Measurements from ENCODE around the gene ATP8B4.
A peak's percentile ranks its signal among the peaks of the same experiment; 100 is the strongest.

Gene ATP8B4

DNA sequence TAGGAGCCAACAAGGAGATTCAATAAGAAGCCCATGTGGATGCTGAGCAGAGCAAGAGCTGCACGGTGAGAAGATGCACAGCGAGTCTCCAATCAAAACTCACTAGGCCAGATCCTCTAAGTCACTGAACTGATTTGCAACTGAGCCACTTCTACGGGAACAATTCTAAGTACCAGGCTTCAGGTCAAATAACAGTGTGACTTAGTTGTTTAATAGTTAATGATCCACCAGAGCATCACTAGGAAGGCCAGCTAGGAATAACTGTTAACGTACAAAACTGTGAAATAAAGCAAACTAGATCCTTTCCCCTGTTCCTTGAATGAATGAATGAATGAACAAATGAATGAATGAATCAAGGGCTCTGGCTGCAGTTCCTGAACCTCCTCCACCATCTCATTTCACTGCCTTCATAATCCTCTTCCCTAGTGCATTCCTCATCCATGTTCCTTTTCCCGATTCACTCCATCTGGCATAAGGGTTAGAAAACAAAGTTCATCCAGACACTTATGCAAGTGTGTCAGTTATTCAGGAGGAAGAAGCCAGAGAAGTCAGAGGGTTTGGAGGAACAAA, 59.7 kb downstream of the ATP8B4 start:
- no peak for DNase-seq

DNA sequence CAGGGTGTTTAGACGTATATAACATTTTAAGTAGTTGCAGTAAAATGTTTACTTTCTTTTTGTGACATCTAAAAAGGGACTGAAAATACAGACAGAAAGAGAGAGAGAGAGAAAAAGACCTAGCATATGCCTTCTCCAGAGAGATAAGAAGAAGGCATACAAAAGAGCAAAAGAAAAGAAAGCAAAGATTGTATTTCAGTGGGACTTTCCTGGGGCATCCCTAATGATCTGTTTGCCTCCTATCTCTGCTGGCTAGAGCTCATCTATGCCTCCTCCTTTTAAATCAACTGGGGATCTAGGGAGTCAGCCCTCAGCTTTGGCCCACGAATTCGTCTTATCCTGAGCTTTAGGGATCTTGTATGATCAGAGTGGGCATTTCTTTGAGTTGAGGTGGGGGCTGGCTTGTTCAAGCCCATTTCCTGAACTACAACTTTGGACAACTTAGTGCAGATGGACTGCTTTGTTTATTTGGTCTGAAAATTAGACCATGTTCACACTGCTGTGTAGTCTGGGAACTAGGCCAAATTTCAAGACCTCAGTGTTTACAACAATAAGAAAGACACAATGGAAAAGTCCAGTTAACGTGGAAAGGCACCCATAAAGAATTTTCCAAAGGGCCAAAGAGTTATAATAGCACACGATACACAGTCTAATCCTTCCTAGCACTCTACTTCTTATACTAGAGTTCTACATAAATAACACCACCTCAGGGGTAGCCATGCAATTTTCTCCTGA, 61.0 kb downstream of the ATP8B4 start:
- no peak for DNase-seq

DNA sequence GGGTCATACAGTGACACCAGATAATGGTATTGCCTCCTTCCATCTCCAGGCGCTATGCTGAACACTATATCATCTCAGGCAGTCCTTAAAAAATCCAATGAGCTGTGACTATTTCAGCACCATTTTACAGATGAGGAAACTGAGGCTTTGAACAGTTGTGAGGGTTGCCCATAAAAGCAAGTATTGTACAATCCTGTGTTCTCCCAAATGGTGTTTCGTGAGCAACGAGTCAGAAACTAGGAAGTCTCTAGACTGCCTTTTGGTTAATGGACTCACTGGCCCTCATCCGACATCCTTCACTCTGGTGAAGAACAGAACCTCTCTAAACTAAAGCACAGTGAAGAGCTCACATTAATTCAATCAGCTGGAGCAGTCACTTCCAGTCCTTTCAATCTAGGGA, 61.8 kb downstream of the ATP8B4 start:
- DNase-seq = no peak

DNA sequence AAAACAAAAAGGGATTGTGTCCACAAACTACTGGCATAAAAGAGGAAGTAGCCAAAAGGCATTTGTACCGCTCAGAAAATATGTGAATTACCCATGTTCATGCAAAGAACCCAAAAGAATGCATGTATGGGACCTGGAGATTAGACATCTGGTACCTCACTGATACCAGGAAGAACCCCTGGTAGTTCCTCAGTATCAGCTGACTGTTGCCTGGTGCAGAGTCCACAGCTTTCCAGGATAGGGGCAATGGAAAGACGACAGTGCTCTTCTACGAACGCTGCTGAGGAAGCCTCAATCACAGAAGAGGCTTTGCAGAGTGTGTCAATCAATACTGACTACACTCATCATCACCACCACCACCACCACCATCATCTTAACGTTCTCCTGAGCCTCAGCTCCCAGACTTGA, 63.3 kb downstream of the ATP8B4 start:
- DNase-seq = no peak

DNA sequence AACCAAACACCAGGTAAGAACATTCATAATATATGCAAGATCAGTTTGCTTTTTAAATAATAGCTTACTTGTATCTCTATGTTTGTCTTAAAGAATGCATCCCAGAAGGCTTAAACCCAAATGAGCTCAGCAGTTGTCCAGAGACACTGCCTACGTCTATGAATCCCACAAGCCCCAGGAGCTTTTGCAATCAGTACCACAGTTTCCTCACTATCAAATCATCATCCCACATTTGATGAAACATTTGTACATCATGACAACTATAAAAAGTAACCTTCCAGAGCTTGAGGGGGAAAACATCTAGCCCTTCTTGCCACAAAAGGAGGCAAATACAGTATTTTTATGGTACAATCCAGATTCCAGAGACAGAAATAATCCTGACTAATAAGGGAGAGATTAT, 63.7 kb downstream of the ATP8B4 start:
- DNase-seq = no peak

DNA sequence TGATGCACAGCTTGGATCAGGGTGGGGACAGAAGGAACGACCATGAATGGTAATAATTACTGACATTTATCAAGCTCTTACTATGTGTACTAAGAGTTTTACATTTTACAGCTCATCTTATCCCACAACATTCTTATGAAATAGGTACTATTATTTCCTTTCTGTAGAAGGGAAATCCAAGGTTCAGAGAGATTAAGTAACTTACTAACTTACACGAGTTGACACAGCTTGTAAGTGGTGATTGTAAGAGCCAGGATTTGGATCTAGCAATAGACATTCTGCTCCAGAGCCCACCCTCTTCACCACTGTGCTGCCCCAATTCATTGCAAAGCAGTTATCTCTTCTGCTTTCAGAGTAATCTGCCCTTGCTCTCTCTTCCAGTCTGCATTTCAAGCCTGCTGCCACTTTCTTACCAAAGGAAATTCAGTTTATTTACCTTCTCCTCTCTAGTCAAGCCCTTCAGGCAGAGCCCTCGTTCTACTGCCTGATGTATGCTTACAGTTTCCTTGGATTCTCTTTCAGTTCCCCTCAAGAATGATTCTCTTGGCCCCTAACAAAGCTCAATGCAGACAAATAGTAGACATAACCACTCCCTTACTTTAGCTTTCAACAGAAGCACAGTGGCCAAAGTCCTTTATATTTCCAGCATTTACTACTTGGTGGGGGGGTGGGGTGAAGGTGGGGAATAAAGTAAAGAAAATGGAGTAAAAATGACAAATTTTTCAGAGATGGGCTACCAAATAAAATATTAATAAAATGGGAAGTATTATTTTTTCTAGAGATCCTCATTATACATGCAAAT, 65.8 kb downstream of the ATP8B4 start:
- DNase-seq = no peak

DNA sequence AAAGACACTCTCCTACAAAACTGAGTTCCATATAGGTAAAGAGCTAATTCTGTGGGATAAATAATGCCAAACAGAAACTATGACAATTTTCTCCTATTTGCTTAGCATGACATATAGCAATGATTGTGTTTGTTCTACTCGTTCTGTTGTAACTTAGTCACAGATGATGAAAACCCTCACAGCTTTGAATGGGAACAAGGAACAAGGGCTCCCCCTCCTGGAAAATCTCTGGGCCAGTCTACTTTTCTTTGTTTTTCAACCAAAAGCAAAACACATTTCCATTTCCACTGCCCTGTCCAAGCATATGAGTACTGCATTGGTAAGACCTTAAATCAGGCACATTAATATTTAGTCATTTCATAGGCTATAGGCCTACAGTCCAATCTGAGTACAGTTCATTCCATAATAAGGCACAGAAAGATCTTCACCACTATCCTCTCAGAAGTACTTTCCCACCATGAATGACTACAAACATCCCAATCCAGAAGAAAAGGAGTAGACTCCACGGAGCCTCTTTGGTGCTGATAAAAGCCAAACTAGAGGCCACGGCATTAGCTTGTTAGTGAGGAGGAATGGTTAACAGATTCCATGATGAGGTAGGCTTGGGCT, 67.1 kb downstream of the ATP8B4 start:
- DNase-seq = no peak

DNA sequence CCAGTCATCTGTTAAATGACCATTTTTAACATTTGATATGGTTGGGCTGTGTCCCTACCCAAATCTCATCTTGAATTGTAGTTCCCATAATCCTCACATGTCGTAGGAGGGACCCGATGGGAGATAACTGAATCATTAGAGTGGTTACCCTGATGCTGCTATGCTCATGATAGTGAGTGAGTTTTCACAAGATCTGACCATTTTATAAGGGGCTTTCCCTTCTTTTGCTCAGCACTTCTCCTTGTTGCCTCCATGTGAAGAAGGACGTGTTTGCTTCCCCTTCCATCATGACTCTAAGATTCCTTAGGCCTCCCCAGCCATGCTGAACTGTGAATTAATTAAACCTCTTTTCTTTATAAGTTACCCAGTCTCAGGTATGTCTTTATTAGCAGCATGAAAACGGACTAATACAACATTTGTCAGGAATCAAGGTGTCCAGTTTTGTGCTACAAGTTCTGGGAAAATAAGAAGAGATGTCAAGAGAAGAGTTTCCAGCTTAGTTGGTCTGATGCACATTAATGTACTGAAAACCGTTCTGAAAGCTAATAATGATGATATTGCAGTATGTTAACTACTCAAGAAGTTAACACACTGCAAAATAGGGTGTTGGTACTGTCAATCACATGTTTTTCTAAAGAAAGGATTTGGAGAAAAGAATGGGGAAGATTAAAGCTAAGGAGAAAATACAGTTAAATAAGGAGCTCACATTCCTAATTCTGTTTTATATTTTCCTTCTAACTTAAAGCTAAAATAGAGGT, 67.9 kb downstream of the ATP8B4 start:
- no peak for DNase-seq

DNA sequence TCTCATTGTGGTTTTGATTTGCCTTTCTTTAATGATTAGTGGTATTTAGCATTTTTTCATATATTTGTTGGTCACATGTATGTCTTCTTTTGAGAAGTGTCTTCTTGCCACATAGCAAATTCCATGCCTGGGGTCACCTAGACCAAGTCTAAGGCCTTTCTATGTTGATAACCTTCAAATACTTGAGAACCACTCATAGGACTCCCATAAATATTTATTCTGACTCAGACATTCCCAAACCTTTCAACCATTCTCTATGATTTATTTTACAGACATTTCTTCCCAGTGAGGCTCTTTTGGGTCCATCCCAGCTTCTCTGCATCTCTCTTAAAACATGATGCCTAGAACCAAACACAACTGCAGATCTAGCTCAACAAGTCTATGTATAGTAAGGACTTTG, 69.2 kb downstream of the ATP8B4 start:
- no peak for DNase-seq

DNA sequence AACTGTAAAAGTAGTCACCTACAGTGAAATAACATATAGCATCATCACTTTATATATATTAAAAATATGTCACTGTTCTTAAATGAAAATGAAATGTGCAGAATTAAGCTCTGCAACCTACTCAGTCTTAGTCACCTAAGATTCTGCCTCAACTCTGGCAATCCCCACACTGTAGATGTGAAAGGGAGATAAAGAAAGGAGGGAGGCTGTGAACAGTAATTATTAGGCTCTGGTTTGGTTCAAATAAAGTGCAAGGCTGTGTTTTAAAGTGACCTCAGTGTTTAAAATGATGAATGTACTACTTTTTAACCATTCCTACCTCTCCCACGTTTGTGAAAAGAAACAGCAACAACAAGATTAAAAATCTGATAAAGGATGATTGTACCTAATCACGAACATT, 72.2 kb downstream of the ATP8B4 start:
- no peak for DNase-seq

DNA sequence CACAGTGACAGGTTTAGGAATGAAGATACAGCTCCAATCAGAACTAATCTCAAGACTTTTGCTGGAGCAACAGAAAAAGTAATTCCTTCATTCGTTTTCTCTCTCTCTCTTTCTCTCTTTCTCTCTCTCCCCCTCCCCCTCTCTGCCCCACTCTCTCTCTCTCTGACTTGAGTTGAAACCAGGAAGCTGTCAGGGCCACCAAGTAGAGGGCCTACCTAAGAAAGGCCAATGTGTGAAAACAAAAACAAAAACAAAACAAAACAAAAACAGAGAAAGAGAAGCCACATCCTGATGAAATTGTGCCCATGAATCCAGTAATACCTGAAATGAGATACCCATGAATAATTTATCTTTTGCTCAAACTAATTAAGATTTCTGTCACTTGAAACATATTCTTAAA, 72.9 kb downstream of the ATP8B4 start:
- DNase-seq = no peak

DNA sequence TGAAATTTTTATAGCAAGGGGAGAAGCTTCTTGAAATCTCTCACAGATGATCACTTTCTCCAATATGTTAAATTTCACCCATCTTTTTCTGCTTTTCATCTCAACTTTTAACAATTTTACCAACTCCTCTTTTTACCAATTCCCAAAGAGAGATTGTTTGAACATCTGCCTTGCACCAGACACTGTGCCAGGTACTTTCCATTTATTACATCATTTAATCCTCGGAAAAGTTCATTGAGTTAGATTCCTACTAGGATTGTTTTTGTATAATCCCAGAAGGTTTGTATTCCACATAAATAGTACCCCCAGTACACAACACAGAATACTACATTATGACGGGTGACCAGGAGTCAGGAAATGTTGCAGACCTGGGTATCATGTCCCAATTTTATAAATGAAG, 74.1 kb downstream of the ATP8B4 start:
- no peak for DNase-seq

DNA sequence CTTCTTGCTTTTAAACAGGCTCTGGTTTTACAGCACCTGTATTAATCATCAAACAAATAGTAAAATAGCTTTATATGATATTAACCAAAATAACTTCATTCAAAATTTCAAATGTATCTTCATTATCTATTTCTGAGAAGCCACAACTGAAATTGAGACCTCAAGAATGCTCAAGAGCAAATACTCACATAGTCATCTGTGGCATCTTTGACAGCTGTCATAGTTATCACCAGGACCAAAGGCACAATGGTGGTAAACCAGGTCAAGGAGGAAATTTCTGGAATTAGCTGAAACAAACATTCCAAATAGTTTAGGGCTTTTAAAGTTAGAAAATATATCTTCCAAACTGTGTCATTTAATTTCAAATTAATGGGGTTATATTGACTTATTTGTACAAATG, 74.6 kb downstream of the ATP8B4 start:
- DNase-seq = no peak

DNA sequence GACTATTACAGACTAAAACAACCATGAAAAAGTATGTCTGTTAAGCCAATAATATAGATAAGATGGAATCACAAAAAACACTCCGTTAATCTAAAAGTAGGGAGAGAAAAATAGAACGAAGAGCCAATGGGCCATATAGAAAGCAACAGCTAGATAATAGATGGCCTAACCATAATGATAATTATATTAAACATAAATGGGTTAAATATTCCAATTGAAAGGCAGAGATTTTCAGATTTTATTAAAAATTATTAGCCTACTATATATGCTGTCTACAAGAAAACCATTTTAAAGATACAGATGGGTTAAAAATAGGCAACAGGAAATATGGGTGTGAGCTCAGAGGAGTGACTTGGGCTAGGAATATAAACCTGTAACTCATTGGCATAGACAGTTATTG, 76.3 kb downstream of the ATP8B4 start:
- no peak for DNase-seq

DNA sequence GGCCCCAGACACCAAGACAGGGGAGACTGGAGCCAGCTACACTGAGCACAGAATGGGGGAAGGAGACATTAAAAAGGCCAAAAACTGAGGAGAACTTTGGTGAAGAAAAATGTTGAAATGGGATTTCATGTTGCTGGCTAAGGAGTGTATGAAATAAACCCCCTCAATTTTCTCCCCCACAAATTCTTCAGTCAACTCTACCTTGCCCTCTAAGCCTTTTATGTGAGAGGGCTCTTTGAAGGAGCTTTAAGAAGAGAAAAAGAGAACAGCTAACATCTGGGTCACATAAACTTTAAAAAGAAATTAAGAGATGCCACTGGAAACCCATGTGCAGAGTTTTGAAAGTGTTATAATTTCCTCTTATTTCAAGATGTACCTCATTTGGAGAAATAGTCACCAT, 88.6 kb downstream of the ATP8B4 start:
- no peak for DNase-seq

DNA sequence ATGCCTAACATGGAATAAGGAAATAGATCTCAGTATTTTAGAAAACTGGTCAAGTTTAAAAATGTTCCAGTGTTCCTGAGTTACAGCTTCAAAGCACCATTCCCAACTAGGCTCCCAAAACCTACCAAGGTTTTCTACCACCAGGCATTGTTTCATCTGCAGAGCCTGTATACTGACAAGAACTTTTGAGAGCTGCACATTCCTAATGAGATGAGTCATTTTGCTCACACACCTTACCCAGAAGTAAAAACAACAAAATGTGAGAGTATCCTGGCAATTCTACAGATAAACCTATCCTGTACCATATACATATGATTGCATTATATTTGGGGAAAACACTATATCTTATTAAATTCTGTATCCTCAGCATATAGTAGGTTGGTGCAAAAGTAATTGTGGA, 90.7 kb downstream of the ATP8B4 start:
- DNase-seq = no peak

DNA sequence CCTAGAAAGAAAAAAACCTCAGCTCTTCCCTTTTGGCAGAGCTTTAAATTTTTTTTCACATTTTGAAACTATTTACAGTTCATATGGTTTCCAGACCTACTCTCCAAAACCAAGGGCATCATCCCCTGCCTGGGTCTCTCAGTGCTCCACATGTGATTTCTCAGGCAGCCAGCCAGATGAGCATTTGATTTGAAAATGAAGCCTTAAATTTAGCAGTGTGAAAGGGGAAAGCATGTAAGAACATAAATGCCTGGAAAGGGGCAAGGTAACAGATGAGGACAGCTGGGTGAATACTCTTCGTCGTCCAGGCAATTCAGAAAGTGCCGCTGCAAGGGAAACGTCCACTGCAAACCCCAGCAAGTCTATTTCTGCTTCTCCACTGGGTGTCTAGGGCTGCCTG, 94.8 kb downstream of the ATP8B4 start:
- no peak for DNase-seq

DNA sequence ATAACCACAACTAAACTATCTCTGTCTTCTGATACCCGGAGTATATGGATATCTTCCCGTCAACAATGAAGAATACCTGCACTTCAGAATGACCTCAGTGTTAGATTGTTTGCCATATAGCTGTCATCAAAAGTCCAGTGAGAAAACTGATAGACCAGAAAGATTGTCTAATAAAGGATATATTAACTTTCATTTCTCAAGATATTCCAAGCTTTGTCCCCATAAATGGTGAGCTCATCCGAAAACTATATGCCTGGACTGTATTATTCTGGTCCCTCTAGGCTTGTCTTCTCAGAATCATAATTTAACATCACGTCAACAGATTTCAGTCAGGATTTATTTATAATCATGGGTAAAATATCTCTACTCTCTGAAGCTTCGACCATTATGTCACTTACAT, 100.5 kb downstream of the ATP8B4 start:
- DNase-seq = no peak

DNA sequence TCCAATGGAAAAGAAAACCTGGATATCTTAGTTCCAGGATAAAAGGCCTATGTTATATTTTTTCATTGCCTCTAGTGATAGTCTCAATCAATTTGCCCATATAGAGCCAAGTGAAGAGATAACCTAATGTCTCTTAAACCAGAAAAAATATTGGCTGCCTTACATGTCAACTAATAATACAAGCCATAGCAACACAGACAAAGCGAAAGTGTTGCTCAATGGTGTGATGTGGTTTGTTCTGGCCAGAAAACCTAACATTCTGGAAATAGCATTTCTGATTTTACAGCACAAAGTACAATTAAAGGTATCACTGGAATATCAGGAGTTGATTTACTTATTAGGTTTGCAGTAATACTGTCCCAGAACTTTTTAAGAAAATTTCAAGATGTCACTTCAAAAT, 101.5 kb downstream of the ATP8B4 start:
- no peak for DNase-seq

DNA sequence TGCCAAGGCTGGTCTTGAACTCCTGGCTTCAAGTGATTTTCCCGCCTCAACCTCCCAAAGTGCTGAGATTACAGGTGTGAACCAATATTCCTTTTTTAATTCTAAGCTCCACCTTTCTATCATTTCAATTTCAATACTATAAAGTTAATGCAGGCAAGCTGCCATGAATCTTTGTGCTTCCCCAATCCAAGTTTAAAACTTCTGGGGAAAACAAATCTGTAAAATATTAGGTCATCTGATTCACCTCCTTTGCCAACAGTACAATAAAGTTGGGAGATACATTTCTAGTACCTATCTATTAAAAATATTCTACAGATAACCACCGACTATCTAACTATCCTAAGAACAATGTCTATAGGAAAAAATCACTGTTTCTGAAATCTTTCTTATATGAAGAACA, 102.1 kb downstream of the ATP8B4 start:
- no peak for DNase-seq

DNA sequence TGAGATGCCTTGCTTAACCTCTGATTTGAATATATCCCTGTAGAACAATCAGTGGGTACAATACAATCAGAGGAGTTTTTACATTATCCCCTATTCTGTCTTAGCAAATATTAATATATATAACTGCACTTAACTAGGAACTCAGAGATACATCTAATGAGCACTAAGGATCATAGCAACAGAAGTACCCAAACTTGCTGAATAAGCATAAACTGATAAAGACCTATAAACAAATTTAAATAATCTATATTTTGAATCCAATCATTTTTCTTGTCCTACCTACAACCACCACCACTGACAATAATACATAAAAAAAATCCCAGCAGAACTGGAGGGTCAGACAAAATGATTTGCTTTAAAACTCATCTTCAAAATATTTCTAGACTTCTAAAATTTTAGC, 106.2 kb downstream of the ATP8B4 start:
- DNase-seq = no peak

DNA sequence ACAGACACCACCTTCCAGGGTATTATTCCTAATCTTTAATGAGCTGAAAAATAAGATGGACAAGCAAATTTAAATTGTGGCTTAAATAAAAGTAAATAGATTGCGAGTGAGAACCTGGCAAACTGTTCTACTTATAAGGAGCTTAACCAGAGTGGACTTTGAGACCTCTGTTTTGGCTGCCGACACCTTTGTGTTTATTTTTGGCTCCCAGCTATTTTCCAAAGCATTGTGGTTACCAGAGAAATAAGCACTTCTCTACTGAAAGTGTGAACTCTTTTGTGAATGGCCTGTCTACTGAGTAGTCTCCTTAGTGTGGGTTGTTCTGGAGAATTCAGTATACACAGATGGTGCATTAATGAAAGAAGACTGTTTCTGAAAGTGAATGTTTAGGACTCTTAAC, 109.4 kb downstream of the ATP8B4 start:
- no peak for DNase-seq

DNA sequence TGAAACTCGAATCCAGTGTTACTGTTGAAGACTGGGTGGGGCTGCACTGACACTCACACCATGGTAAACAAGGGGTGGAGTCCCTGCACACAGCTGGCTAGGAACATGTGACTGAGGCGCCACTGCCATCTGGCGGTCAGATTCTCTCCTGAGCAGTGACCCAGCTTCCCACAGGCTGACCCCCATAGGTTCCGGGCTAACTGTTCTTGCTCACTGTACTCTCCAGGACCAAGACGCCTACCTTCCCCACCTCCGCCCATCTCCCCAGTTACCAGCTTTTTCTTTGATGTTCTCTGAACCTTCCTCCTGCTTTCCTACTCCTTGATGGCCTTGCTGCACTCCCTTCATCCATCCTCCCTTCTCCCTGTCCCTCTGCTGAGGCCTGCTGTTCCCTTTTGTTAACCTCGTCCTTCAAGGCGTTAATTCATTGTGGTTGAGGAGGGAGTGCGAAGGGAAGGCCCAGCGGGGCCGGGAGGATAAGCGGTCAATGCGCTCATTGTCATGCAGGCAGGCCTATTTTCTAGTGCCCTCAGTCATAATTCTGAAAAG, 115.2 kb downstream of the ATP8B4 start:
- peak; percentile 55 for DNase-seq

Measured in NCI-H146 (cell line).